ENCODE results near the gene TEX101.
"Not testable (repeated sequence)": the region's sequence is repeated elsewhere in the genome, so short reads cannot be mapped to it uniquely, and the experiment has no call there.

The TEX101 gene

DNA sequence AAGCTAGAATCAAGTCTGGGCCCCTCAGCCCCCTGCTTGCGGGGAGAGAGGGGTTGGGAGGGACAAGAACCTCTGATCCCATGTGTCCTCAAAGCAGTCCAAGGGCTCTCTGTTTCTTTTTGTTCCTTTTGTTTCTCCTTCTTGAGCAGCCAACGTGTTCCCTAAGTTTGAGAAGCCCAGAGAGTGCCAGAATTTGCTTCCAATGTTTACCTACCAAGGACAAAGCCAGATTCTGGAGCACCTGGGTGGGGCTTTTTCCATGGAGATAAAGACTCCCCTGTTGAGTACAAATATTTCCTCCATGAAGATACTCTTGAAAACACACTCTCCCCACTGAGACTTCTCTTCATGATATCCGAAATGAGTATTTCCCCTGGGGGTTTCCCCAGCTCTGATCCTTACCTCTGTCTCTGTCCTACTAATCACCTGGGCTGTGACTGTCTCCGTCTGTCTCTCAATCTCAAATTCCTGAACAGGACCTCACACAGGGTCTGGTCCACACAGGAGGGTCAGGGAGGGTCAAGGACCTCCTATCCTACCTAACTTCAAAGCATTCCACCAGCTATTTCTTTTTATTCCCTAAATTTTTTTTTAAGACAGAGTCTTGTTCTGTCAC lies 33.8 kb upstream of the TEX101 start:
- H3K4me3 ChIP-seq (ENCODE audit: low read depth, low read length): no peak overlapping the region
- no peak for DNase-seq (ENCODE audit: low read depth)
- TF ChIP-seq, protein P1, sequence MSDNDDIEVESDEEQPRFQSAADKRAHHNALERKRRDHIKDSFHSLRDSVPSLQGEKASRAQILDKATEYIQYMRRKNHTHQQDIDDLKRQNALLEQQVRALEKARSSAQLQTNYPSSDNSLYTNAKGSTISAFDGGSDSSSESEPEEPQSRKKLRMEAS (IDR thresholded peaks at IDR 0.05; ENCODE audit: low read depth, low read length): no peak
- TF ChIP-seq MYC (IDR thresholded peaks at IDR 0.05; ENCODE audit: low read depth, low read length) (no peak), POLR2A (IDR thresholded peaks at IDR 0.05; ENCODE audit: extremely low read depth, insufficient read length) (no peak)
- TF ChIP-seq, protein P2, sequence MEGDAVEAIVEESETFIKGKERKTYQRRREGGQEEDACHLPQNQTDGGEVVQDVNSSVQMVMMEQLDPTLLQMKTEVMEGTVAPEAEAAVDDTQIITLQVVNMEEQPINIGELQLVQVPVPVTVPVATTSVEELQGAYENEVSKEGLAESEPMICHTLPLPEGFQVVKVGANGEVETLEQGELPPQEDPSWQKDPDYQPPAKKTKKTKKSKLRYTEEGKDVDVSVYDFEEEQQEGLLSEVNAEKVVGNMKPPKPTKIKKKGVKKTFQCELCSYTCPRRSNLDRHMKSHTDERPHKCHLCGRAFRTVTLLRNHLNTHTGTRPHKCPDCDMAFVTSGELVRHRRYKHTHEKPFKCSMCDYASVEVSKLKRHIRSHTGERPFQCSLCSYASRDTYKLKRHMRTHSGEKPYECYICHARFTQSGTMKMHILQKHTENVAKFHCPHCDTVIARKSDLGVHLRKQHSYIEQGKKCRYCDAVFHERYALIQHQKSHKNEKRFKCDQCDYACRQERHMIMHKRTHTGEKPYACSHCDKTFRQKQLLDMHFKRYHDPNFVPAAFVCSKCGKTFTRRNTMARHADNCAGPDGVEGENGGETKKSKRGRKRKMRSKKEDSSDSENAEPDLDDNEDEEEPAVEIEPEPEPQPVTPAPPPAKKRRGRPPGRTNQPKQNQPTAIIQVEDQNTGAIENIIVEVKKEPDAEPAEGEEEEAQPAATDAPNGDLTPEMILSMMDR (IDR thresholded peaks at IDR 0.05; ENCODE audit: low read depth, low read length): no peak

DNA sequence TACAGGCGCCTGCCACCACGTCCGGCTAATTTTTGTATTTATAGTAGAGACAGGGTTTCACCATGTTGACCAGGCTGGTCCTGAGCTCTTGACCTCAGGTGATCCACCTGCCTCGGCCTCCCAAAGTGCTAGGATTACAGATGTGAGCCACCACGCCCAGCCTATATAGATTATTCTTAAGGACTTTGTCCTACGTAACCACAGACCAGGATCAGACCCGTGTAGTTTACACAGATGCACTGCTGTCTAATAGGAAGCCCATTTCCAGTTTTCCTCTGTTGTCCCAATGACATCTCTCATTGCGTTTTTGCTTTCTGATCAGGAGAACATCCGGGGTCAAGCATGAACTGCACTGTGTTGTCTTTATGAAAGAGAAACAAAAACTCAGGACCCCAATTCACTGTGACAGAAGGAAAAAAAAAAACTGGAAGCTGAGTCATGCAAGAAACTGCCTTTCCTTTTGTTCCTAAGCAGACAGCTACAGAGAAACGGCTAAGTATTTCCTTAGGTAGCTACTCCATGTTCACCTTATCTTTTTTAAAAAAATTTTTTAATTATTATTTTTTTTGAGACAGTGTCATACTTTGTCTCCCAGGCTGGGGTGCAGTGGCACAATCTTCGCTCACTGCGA lies 32.0 kb upstream of the TEX101 start:
- DNase-seq (ENCODE audit: low read depth); H3K4me3 ChIP-seq (ENCODE audit: low read depth, low read length): not testable (repeated sequence)

DNA sequence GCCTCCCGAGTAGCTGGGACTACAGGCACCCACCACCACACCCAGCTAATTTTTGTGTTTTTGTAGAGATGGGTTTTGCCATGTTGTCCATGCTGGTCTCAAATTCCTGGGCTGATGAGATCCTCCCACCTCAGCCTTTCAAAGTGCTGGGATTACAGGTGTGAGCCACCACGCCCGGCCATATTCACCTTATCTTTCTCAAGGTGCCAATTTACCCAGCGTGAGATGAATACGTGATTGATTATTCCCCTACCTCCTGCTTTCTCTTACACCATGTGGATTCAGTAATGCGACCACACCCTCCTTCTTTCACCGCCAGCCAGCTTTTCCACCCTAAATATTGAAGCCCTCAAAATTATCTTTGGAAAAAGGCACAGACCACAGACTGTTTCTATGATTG lies 31.4 kb upstream of the TEX101 start:
- not testable (repeated sequence) for DNase-seq (ENCODE audit: low read depth); H3K4me3 ChIP-seq (ENCODE audit: low read depth, low read length)

DNA sequence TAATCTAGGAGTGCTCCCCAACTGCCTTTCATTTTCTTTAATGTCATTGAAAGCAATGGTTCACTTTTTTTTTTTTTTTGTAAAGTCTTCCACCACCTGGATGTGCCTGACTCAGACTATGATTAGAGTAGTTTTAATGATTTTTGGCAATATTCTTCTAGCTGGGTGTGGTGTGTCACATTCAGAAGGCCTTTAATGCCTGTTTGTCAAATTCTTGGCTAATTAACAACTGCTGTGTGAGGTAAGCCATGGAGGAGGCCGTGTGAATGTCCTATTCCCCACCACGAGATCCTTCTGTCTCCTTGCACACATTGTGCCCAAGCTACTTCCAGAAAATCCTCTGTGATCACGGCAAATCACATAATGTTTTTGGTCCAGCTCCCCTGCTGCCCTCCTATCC lies 30.9 kb upstream of the TEX101 start:
- not testable (repeated sequence) for DNase-seq (ENCODE audit: low read depth); H3K4me3 ChIP-seq (ENCODE audit: low read depth, low read length)

DNA sequence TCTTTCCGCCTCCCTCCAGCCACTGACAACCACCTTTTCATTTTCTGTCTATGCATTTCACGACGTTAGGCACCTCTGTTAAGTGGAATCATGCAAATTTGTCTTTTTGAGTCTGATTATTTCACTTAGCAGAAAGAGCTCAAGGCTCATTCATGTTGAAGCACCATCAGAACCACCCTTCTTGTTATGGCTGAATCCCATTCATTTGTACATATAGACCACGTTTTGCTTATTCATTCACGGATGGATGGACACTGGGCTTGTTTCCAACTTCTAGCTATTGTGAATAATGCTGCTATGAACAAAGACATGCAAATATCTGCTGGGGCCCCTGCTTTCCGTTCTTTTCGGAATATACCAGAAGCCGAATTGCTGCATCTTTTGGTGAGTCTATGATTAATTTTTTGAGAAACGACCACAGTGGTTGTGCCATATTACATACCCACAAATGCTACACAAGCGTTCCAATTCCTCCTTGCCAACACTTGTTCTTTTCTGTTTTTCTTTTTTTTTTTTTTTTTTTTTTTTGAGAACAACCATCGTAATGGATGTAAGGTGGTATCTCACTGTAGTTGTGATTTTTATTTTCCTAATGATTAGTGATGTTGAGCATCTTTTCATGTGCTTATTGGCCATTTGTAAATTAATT lies 23.7 kb upstream of the TEX101 start:
- H3K4me3 ChIP-seq (ENCODE audit: low read depth, low read length); DNase-seq (ENCODE audit: low read depth): not testable (repeated sequence)

DNA sequence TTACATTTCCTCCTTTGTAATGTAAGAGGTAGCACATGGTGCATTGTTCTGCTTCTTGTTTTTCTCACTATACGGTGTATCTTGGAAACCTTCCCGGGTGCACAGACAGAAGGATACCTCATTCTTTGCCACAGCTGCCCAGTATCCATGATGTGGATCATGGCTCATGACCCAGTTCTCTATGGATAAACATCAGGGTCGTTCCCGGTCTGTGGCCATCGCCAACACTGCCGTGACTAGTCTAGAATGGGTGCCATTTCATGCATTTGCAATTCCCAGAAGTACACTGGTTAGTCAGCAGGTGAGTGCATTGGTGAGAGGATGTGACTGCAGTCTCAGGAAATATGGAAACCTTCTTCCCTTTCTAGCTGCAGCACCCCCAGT lies 23.1 kb upstream of the TEX101 start:
- H3K4me3 ChIP-seq (ENCODE audit: low read depth, low read length); DNase-seq (ENCODE audit: low read depth): not testable (repeated sequence)

DNA sequence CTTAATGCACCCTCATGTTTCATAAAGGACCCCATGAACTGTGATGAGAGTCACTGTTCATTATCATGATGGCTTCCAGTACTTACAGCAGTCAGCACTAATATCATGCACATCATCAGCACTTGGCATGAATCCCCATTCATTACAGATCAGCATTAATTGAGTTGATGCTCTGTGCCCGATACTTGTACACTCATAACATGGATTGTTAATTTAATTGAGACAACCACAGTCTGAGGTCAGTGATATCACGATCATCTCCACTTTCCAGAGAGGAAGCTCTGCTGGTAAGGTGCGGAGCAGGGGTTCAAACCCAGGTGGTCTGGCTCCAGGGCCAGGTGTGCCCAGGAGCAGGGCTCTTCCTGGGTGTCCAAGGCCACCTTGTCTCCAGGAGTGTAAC lies 21.2 kb upstream of the TEX101 start:
- H3K4me3 ChIP-seq (ENCODE audit: low read depth, low read length); DNase-seq (ENCODE audit: low read depth): not testable (repeated sequence)

DNA sequence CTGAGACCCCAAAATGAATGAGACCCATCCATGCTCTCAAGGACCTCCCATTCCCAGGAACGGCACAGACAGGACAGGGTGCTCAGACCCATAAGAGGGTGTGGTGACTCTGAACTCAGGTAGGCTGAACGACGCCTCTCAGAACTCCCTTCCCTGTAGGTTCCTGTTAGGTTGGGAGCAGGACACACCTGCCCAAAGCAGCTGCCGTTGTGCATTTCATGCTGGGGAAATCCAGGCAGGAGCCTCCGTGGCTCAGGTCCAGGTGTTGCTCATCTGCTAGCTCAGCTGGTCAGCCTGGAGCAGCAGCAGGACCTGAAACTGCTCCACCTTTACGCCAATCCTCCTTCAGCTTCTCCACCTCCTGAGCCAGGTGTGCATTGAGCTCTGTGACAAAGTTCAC lies 19.1 kb upstream of the TEX101 start:
- DNase-seq (ENCODE audit: low read depth): no peak
- TF ChIP-seq MYC (IDR thresholded peaks at IDR 0.05; ENCODE audit: low read depth, low read length) (no peak), POLR2A (IDR thresholded peaks at IDR 0.05; ENCODE audit: extremely low read depth, insufficient read length) (no peak)
- TF ChIP-seq, protein P2 (IDR thresholded peaks at IDR 0.05; ENCODE audit: low read depth, low read length): no peak
- TF ChIP-seq, protein P1 (IDR thresholded peaks at IDR 0.05; ENCODE audit: low read depth, low read length): no peak
- H3K4me3 ChIP-seq (ENCODE audit: low read depth, low read length): no peak overlapping the region

DNA sequence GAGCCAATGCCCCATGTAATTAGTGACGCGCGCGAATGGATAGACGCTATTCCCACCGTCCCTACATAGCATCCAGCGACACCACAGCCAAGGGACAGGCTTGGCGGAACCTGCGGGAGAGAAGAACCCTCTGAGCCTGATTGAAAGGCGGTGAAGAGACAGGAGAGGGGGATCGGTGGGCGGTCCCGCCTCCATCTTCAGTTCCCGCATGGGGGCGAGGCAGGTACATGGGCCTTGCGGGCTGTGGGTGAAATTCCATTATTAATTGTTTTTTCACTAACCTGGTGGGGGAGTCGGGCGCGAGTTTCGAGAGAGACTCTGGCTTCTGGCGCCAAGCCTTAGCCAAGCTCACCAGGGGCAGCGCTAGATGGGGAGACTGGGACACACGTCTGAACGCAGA lies 8.4 kb upstream of the TEX101 start:
- TF ChIP-seq, protein P2 (IDR thresholded peaks at IDR 0.05; ENCODE audit: low read depth, low read length): no peak
- no peak for DNase-seq (ENCODE audit: low read depth)
- no peak overlapping the region for H3K4me3 ChIP-seq (ENCODE audit: low read depth, low read length)

All from NB4 (cell line).